ENCODE results near the gene SDF4. TPM values are rescaled to one million over a fixed set of nuclear protein-coding genes. Genes with fewer than 3 reads are reported as not detected.

Gene SDF4
- total and polyA plus RNA-seq, 7 experiments from 2014 or later = 74.8 to 124 (median 107) TPM

GRCh38 chr1:1204998-1205768 is 26.6 kb downstream of the SDF4 start:
- no peak overlapping the region for H3K27ac ChIP-seq (ENCODE audit: low read depth, low read length)
- H3K36me3 Mint-ChIP-seq = peaks cover 0 to 1% (median 0%) of the 10 kb centered on the region in 5 donors
- CTCF ChIA-PET = no interaction called here

GRCh38 chr1:1204425-1204920 is 27.3 kb downstream of the SDF4 start:
- no peak overlapping the region for H3K27ac ChIP-seq (ENCODE audit: low read depth, low read length)
- intact Hi-C loops (cut with micrococcal nuclease) = loop anchor here in 1 of 2 donors (5.0 kb wide), 1 partner anchor 47 kb away; no protein-coding TSS in a partner anchor
- Mint-ChIP-seq H3K27ac (peak overlapping the region in 1 of 9 donors; percentile 38), H3K9me3 (no peaks in the 10 kb centered on the region), H3K4me3 (peak overlapping the region in 1 of 10 donors; percentile 52), H3K27me3 (no peaks in the 10 kb centered on the region), H3K4me1 (peaks cover 6 to 30% (median 14%) of the 10 kb centered on the region in 7 donors), H3K36me3 (peaks cover 0 to 1% (median 0%) of the 10 kb centered on the region in 5 donors)
- no peak overlapping the region for H3K4me3 ChIP-seq (ENCODE audit: low read length)
- H3K36me3 ChIP-seq (ENCODE audit: control insufficient read depth in 2 of 3, insufficient read depth in 3 of 3, low read length in 3 of 3) = no peaks in the 10 kb centered on the region
- no peaks in the 10 kb centered on the region for H3K27me3 ChIP-seq (ENCODE audit: control insufficient read depth in 2 of 2, insufficient read depth in 2 of 2, low read length in 2 of 2)
- CTCF ChIA-PET = no interaction called here
- peak in 1 of 9 donors; percentile 14 for DNase-seq
- H3K9me3 ChIP-seq (ENCODE audit: control insufficient read depth in 2 of 3, low read length in 3 of 3) = no peaks in the 10 kb centered on the region
- ATAC-seq = no peak
- POLR2A ChIA-PET = no interaction called here
- H3K4me1 ChIP-seq (ENCODE audit: control insufficient read depth in 2 of 2, insufficient read depth in 2 of 2, low read length in 2 of 2) = peaks cover 13 to 16% of the 10 kb centered on the region in 2 donors

More at GRCh38 chr1:1204998-1205768, 26.6 kb downstream of the SDF4 start:
- Mint-ChIP-seq H3K9me3 (no peaks in the 10 kb centered on the region), H3K27me3 (no peaks in the 10 kb centered on the region), H3K4me3 (peak overlapping the region in 3 of 10 donors; percentile 25 to 71 (median 52)), H3K4me1 (peaks cover 6 to 30% (median 14%) of the 10 kb centered on the region in 7 donors), H3K27ac (peak overlapping the region in 2 of 9 donors; percentile 38 to 66)
- no peak overlapping the region for H3K4me3 ChIP-seq (ENCODE audit: low read length)
- no peaks in the 10 kb centered on the region for H3K9me3 ChIP-seq (ENCODE audit: control insufficient read depth in 2 of 3, low read length in 3 of 3)
- ATAC-seq = no peak
- peaks cover 13 to 16% of the 10 kb centered on the region in 2 donors for H3K4me1 ChIP-seq (ENCODE audit: control insufficient read depth in 2 of 2, insufficient read depth in 2 of 2, low read length in 2 of 2)
- intact Hi-C loops (cut with micrococcal nuclease) = loop anchor here (5.0 kb wide), 3 partner anchors 33 to 68 kb away; partner anchors contain the start of gene TTLL10 (in 1 of the 2)
- peak in 1 of 9 donors; percentile 8 for DNase-seq
- H3K27me3 ChIP-seq (ENCODE audit: control insufficient read depth in 2 of 2, insufficient read depth in 2 of 2, low read length in 2 of 2) = no peaks in the 10 kb centered on the region
- POLR2A ChIA-PET = no interaction called here
- no peaks in the 10 kb centered on the region for H3K36me3 ChIP-seq (ENCODE audit: control insufficient read depth in 2 of 3, insufficient read depth in 3 of 3, low read length in 3 of 3)

- DNase-seq = peak in 1 of 9 donors; percentile 7
- no peaks in the 10 kb centered on the region for H3K9me3 Mint-ChIP-seq
- peaks cover 6 to 25% (median 11%) of the 10 kb centered on the region in 7 donors for H3K4me1 Mint-ChIP-seq
- no peaks in the 10 kb centered on the region for H3K27me3 Mint-ChIP-seq
- H3K4me1 ChIP-seq (ENCODE audit: control insufficient read depth in 2 of 2, insufficient read depth in 2 of 2, low read length in 2 of 2) = peaks cover 7 to 12% of the 10 kb centered on the region in 2 donors
- no peaks in the 10 kb centered on the region for H3K36me3 Mint-ChIP-seq
- ATAC-seq = no peak
- H3K4me3 Mint-ChIP-seq = no peak overlapping the region
- no peaks in the 10 kb centered on the region for H3K27me3 ChIP-seq (ENCODE audit: control insufficient read depth in 2 of 2, insufficient read depth in 2 of 2, low read length in 2 of 2)
- intact Hi-C loops (cut with micrococcal nuclease) = loop anchor here in 1 of 2 donors (5.0 kb wide), 1 partner anchor 46 kb away; no protein-coding TSS in a partner anchor
- POLR2A ChIA-PET = interaction anchor here (0.7 kb wide), 1 partner anchor 14 kb away, joined by 3 read pairs; no protein-coding TSS in a partner anchor
- no peak overlapping the region for H3K4me3 ChIP-seq (ENCODE audit: low read length)
- no peaks in the 10 kb centered on the region for H3K36me3 ChIP-seq (ENCODE audit: control insufficient read depth in 2 of 3, insufficient read depth in 3 of 3, low read length in 3 of 3)
- H3K27ac ChIP-seq (ENCODE audit: low read depth, low read length) = no peak overlapping the region
- peak overlapping the region in 1 of 9 donors; percentile 38 for H3K27ac Mint-ChIP-seq
- CTCF ChIA-PET = no interaction called here
- no peaks in the 10 kb centered on the region for H3K9me3 ChIP-seq (ENCODE audit: control insufficient read depth in 2 of 3, low read length in 3 of 3)
Observed at GRCh38 chr1:1203561-1204424, 28.0 kb downstream of the SDF4 start.

GRCh38 chr1:1202831-1203560 is 28.8 kb downstream of the SDF4 start:
- Histone ChIP-seq H3K4me3 (ENCODE audit: low read length) (no peak overlapping the region), H3K27me3 (ENCODE audit: control insufficient read depth in 2 of 2, insufficient read depth in 2 of 2, low read length in 2 of 2) (no peaks in the 10 kb centered on the region), H3K9me3 (ENCODE audit: control insufficient read depth in 2 of 3, low read length in 3 of 3) (no peaks in the 10 kb centered on the region), H3K36me3 (ENCODE audit: control insufficient read depth in 2 of 3, insufficient read depth in 3 of 3, low read length in 3 of 3) (no peaks in the 10 kb centered on the region), H3K4me1 (ENCODE audit: control insufficient read depth in 2 of 2, insufficient read depth in 2 of 2, low read length in 2 of 2) (peaks cover 6 to 7% of the 10 kb centered on the region in 2 donors), H3K27ac (ENCODE audit: low read depth, low read length) (no peak overlapping the region)
- no peak overlapping the region for H3K27ac Mint-ChIP-seq
- H3K4me3 Mint-ChIP-seq = no peak overlapping the region
- ATAC-seq = no peak
- peaks cover 0 to 19% (median 5%) of the 10 kb centered on the region in 7 donors for H3K4me1 Mint-ChIP-seq
- ChIA-PET POLR2A (interaction anchor here (0.7 kb wide), 1 partner anchor 14 kb away, joined by 3 read pairs; no protein-coding TSS in a partner anchor), CTCF (no interaction called here)
- H3K27me3 Mint-ChIP-seq = no peaks in the 10 kb centered on the region
- no peaks in the 10 kb centered on the region for H3K36me3 Mint-ChIP-seq
- intact Hi-C loops (cut with micrococcal nuclease) = loop anchor here in 1 of 2 donors (5.0 kb wide), 1 partner anchor 46 kb away; no protein-coding TSS in a partner anchor
- peak in 1 of 9 donors; percentile 10 for DNase-seq
- H3K9me3 Mint-ChIP-seq = no peaks in the 10 kb centered on the region

- POLR2A ChIA-PET = interaction anchor here (0.6 to 1.1 kb wide), 2 partner anchors 153 to 225 kb away, joined by 3 read pairs; no protein-coding TSS in a partner anchor
Observed at GRCh38 chr1:1200876-1201810, 30.7 kb downstream of the SDF4 start.

More at GRCh38 chr1:1200876-1201810, 30.7 kb downstream of the SDF4 start:
- peak overlapping the region; percentile 24 for H3K4me3 ChIP-seq (ENCODE audit: low read length)
- peak overlapping the region in 5 of 9 donors; percentile 40 to 75 (median 62) for H3K27ac Mint-ChIP-seq
- peaks cover 0 to 11% (median 0%) of the 10 kb centered on the region in 7 donors for H3K4me1 Mint-ChIP-seq
- no peaks in the 10 kb centered on the region for H3K36me3 ChIP-seq (ENCODE audit: control insufficient read depth in 2 of 3, insufficient read depth in 3 of 3, low read length in 3 of 3)
- peaks cover 0 to 4% (median 0%) of the 10 kb centered on the region in 5 donors for H3K36me3 Mint-ChIP-seq
- peak overlapping the region; percentile 72 for H3K27ac ChIP-seq (ENCODE audit: low read depth, low read length)
- H3K9me3 Mint-ChIP-seq = no peaks in the 10 kb centered on the region
- DNase-seq = peak; percentile 74 to 97 (median 83)
- CTCF ChIA-PET = no interaction called here
- no peaks in the 10 kb centered on the region for H3K27me3 Mint-ChIP-seq
- no peaks in the 10 kb centered on the region for H3K4me1 ChIP-seq (ENCODE audit: control insufficient read depth in 2 of 2, insufficient read depth in 2 of 2, low read length in 2 of 2)
- H3K4me3 Mint-ChIP-seq = peak overlapping the region in 9 of 10 donors; percentile 27 to 75 (median 59)
- no peaks in the 10 kb centered on the region for H3K27me3 ChIP-seq (ENCODE audit: control insufficient read depth in 2 of 2, insufficient read depth in 2 of 2, low read length in 2 of 2)
- H3K9me3 ChIP-seq (ENCODE audit: control insufficient read depth in 2 of 3, low read length in 3 of 3) = no peaks in the 10 kb centered on the region
- intact Hi-C loops (cut with micrococcal nuclease) = loop anchor here in 1 of 2 donors (1.0 to 5.0 kb wide), 4 partner anchors 30 to 78 kb away; no protein-coding TSS in a partner anchor
- ATAC-seq = peak; percentile 92
